GM19455 (cell line): ENCODE results near the gene C21orf58.

ENCODE experiments used
- ATAC-seq: cut with Tn5 transposase; IDR thresholded peaks from one replicate; pipeline ENCODE4 v1.9.1; 2021; ENCODE audit not compliant: unreplicated experiment

C21orf58 gene

GRCh38 chr21:46264690-46265144, 59.0 kb downstream of the C21orf58 start:
- no peak for ATAC-seq

DNA sequence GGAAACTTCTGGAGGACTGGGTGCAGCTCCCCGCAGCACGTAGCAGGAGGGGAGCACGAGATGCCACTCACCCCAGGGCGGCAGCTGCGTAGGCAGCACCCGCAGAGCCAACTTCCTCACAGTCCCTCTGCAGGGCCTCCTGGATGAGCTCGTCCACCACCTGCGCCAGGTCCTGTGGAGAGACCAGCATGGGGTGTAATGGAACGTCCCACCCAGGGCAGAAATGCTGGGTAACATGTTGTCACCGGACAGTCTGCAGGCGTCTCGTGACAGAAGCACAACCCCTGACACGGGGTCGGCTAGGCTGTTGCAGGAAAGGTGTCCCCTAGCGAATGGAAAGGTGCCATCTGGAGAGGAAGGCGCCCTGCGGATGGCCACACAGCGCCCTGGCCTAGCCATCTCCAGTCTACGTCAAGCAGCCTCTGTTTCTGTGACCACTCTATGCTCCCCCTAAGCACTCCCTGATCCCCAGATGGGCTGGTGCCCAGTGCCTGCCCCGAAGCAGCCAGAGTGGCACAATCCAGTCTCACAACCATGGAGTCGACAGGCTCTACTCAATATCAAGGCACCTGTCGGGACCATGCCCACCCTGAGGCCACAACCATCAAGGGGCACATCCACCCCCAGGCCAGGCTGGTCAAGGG, 59.5 kb downstream of the C21orf58 start:
- ATAC-seq: no peak

- ATAC-seq: no peak
Observed at GRCh38 chr21:46256501-46256994, 67.1 kb downstream of the C21orf58 start.

DNA sequence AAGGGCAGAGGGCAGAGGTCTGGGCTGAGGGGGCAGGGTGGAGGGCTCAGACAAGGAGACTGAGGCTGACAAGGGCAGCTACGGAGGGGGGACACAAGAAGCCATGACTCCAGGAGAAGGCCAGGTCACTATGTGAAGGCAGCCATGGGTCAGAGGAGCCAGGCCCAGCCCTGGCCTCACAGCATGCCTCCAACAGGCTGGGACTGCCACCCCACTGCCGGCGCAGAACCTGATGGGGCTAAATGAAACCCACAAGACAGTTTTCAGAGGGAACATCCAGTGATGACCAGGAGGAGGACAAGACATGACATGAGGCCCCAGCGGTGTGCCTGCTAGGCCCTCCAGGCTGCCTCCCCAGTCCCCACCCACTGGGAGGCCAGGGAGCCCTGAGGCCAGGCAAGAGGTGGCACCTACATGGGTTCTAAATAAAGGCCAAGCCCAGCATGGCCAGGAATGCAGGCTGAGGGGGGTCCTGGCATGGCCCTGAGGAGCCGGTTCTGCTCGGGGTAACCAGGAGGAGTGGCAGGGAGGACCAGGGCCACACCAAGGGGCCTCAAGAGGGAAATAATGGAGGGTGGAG, 67.8 kb downstream of the C21orf58 start:
- ATAC-seq: no peak

DNA sequence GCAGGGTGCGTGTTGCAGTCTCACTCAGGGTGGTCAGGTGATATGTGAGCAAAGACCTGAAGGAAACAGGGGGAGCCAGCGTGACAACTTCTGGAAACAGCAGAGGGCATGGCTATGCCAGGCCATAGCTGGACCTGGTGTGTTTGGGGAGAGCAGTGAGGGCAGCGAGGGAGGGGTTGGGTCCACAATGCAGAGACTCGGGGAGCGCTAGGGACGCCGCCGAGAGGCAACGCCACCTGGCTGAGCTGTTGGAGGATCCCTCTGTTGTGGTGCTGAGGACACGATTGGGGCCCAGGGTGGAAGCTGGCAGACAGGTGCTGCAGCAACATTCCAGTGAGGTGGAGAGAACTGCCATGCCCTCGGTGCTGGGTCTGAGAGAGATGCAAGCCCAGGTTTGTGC, 68.5 kb downstream of the C21orf58 start:
- ATAC-seq: no peak

- ATAC-seq: no peak
Observed at GRCh38 chr21:46254208-46254975, 69.3 kb downstream of the C21orf58 start.

DNA sequence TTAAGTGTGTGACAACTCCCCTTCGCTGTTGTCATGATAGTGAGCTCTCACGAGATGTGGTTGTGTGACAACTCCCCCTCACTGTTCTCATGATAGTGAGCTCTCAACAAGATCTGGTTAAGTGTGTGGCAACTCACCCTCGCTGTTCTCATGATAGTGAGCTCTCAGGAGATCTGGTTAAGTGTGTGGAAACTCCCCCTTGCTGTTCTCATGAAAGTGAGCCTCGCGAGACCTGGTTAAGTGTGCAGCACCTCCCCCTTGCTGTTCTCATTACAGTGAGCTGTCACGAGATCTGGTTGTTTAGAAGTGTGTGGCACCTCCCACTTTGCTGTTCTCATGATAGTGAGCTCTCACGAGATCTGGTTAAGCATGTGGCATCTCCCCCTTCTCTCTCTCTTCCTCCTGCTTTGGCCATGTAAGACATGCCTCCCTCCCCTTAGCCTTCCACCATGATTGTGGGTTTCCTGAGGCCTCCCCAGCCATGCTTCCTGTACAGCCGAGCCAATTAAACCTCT, 70.0 kb downstream of the C21orf58 start:
- no peak for ATAC-seq

DNA sequence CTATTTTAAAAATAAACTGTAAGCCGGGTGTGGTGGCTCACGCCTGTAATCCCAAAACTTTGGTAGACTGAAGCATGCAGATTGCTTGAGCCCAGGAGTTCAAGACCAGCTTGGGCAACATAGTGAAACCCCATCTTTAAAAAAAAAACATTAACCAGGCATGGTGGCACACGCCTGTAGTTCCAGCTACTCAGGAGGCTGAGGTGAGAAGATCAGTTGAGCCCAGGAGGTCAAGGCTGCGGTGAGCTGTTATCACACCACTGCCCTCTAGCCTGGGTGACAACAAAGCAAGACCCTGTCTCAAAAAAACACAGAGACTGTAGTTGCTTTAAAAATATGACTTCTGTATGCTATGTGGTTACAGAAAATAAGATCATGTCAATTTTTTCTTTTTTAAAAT, 70.8 kb downstream of the C21orf58 start:
- no peak for ATAC-seq
